Loucy (cell line): ENCODE measurements around the gene SLC13A1.
"Not testable (repeated sequence)": the region's sequence is repeated elsewhere in the genome, so short reads cannot be mapped to it uniquely, and the experiment has no call there.

Experiments used
- H2AFZ ChIP-seq: fragments of 200-600 bp; sonication (generic); 2 replicates; pipeline ENCODE4 v1.6.0; 2016; ENCODE audit warnings: antibody characterized with exemption, mild to moderate bottlenecking, low read length, moderate library complexity
- H3F3A ChIP-seq: fragments of 200-600 bp; 2 replicates; pipeline ENCODE4 v1.6.0; 2016; ENCODE audit warnings: antibody characterized with exemption, low read depth, mild to moderate bottlenecking
- H3K27me3 ChIP-seq: fragments of 200-600 bp; sonication (generic); 2 replicates; pipeline ENCODE4 v1.6.1; 2014; ENCODE audit warnings: low read length, mild to moderate bottlenecking; ENCODE audit not compliant: insufficient read depth, poor library complexity, severe bottlenecking
- H3K36me3 ChIP-seq: fragments of 200-600 bp; sonication (generic); 2 replicates; pipeline ENCODE4 v1.6.1; 2016; ENCODE audit warnings: low read length; ENCODE audit not compliant: insufficient read depth
- H3K4me1 ChIP-seq: fragments of 200-600 bp; sonication (generic); 2 replicates; pipeline ENCODE4 v1.5.1; 2014; ENCODE audit warnings: low read length, mild to moderate bottlenecking; ENCODE audit not compliant: insufficient read depth, poor library complexity, severe bottlenecking
- H3K4me2 ChIP-seq: fragments of 200-600 bp; sonication (generic); 2 replicates; pipeline ENCODE4 v1.6.0; 2014; ENCODE audit warnings: antibody characterized with exemption, low read length, low read depth, mild to moderate bottlenecking; ENCODE audit not compliant: poor library complexity, severe bottlenecking
- H3K4me3 ChIP-seq: fragments of 200-600 bp; sonication (generic); 2 replicates; pipeline ENCODE4 v1.5.1; 2014; ENCODE audit warnings: low read length, mild to moderate bottlenecking, mixed read lengths; ENCODE audit not compliant: poor library complexity, severe bottlenecking
- H3K79me2 ChIP-seq: fragments of 200-600 bp; sonication (generic); 2 replicates; pipeline ENCODE4 v1.6.1; 2014; ENCODE audit warnings: low read length; ENCODE audit not compliant: insufficient read depth
- H3K9ac ChIP-seq: fragments of 200-600 bp; sonication (generic); 2 replicates; pipeline ENCODE4 v1.6.0; 2014; ENCODE audit warnings: mild to moderate bottlenecking, low read depth, low read length, moderate library complexity; ENCODE audit not compliant: poor library complexity, severe bottlenecking
- H3K9me2 ChIP-seq: fragments of 200-600 bp; sonication (generic); replicated peaks from 2 replicates; pipeline ENCODE4 v1.6.1; 2016; ENCODE audit warnings: low read depth, low read length, mixed read lengths
- H3K9me3 ChIP-seq: fragments of 200-600 bp; sonication (generic); 2 replicates; pipeline ENCODE4 v1.6.1; 2014; ENCODE audit warnings: mild to moderate bottlenecking, antibody characterized with exemption, low read length, low read depth; ENCODE audit not compliant: insufficient read depth
- H4K20me1 ChIP-seq: fragments of 200-600 bp; sonication (generic); 2 replicates; pipeline ENCODE4 v1.6.0; 2014; ENCODE audit warnings: antibody characterized with exemption, low read length, mild to moderate bottlenecking; ENCODE audit not compliant: insufficient read depth, poor library complexity, severe bottlenecking
- EZH2phosphoT487 ChIP-seq: fragments of 200-600 bp; IDR thresholded peaks from 2 replicates; pipeline ENCODE4 v1.6.1; 2018; ENCODE audit warnings: antibody characterized with exemption, mild to moderate bottlenecking, moderate library complexity, borderline replicate concordance
- TF ChIP-seq, protein P1 (sequence below): fragments of 200-600 bp; sonication (generic); conservative IDR thresholded peaks from 2 replicates; pipeline ENCODE4 v1.5.1; 2014; ENCODE audit warnings: mild to moderate bottlenecking, antibody characterized with exemption, low read length

The SLC13A1 gene

DNA sequence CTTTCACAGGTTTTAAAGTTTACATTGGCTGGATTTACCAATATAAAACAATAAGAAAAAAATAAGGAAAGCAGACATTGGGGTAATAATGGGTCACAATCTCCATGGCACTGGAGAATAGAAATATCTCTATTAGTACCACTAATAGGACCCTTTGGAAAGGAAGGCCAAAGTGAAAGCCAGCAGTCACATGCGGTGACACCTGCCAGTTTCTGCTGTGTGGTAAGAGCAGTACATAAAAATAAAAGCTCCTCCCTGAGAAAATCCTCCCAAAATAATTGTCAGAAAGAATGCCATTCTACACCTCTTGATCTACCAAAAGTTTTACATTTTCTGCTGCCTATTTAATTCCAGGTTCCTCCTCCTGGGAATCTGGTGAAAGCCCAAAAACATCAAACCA, 30.4 kb upstream of the SLC13A1 start:
- no peak overlapping the region for H2AFZ ChIP-seq
- H3K9me2 ChIP-seq: no peaks in the 10 kb centered on the region
- H3K9me3 ChIP-seq: no peaks in the 10 kb centered on the region
- TF ChIP-seq, protein P1, sequence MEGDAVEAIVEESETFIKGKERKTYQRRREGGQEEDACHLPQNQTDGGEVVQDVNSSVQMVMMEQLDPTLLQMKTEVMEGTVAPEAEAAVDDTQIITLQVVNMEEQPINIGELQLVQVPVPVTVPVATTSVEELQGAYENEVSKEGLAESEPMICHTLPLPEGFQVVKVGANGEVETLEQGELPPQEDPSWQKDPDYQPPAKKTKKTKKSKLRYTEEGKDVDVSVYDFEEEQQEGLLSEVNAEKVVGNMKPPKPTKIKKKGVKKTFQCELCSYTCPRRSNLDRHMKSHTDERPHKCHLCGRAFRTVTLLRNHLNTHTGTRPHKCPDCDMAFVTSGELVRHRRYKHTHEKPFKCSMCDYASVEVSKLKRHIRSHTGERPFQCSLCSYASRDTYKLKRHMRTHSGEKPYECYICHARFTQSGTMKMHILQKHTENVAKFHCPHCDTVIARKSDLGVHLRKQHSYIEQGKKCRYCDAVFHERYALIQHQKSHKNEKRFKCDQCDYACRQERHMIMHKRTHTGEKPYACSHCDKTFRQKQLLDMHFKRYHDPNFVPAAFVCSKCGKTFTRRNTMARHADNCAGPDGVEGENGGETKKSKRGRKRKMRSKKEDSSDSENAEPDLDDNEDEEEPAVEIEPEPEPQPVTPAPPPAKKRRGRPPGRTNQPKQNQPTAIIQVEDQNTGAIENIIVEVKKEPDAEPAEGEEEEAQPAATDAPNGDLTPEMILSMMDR: no peak
- no peak for TF ChIP-seq EZH2phosphoT487
- H4K20me1 ChIP-seq: no peaks in the 10 kb centered on the region
- H3K4me3 ChIP-seq: no peak overlapping the region
- no peaks in the 10 kb centered on the region for H3K27me3 ChIP-seq
- H3K79me2 ChIP-seq: no peaks in the 10 kb centered on the region
- H3K9ac ChIP-seq: no peak overlapping the region
- H3K4me2 ChIP-seq: no peak overlapping the region
- H3F3A ChIP-seq: no peaks in the 10 kb centered on the region
- no peaks in the 10 kb centered on the region for H3K4me1 ChIP-seq
- no peaks in the 10 kb centered on the region for H3K36me3 ChIP-seq

DNA sequence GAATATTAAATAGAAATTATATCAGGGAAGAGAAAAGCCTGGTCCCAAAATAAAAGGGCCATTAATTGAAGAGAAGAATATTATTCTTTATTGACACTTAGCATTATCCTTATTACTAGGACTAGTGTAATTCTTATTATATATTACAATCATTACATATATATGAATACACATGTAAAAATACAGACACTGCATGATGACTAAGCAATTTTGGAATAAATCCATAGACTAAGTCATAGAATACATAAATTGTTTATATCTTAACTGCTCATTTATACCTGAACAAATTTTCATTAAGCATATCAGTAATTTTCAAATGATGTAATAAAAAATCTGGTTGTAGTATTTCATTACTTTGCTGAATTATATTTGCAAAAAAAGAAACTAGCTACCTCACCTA, 29.7 kb upstream of the SLC13A1 start:
- Histone ChIP-seq H2AFZ (no peak overlapping the region), H3K27me3 (no peaks in the 10 kb centered on the region), H3K9me2 (no peaks in the 10 kb centered on the region), H3K4me1 (no peaks in the 10 kb centered on the region), H3K36me3 (no peaks in the 10 kb centered on the region), H3K79me2 (no peaks in the 10 kb centered on the region), H3K9ac (no peak overlapping the region), H3K4me3 (no peak overlapping the region), H3K4me2 (no peak overlapping the region), H3K9me3 (no peaks in the 10 kb centered on the region), H3F3A (no peaks in the 10 kb centered on the region), H4K20me1 (no peaks in the 10 kb centered on the region)
- no peak for TF ChIP-seq EZH2phosphoT487
- TF ChIP-seq, protein P1: no peak

DNA sequence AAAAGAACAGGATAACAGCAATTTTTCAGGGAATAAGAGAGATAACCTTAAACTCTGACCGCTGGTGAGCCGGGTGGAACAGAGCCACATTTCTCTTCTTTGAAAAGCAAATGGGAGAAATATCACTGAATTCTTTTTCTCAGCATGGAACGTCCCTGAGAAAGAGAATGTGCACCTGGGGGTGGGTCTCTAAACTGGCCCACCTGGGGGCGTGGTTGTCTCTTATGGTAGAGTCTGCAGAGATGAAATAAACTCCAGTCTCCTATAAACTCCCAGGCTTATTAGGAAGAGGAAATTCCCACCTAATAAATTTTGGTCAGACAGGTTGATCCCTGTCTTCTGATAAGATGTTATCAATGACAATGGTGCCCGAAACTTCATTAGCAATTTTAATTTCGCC, 27.9 kb upstream of the SLC13A1 start:
- H3F3A ChIP-seq, H3K4me3 ChIP-seq, H3K4me2 ChIP-seq, H2AFZ ChIP-seq, H3K4me1 ChIP-seq, H3K27me3 ChIP-seq, H3K9me3 ChIP-seq, H3K79me2 ChIP-seq, H3K9ac ChIP-seq, H3K36me3 ChIP-seq, H4K20me1 ChIP-seq, H3K9me2 ChIP-seq: not testable (repeated sequence)

DNA sequence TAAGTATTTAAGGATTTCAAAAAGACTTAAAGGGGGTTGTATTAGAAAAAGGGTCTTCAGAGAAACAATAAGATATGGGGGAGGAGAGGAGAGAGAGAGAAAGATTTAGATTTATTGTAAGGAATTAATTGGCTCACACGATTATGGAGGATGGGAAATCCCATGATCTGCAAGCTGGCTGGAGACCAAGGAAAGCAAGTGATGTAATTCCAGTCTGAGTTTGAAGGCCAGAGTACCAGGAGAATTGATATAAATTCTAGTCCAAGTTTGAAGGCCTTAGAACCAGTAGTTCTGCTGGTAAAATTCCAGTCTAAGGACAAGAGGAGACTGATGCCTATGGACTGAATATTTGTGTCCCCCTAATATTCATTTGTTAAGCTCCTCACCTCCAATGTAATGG, 20.6 kb upstream of the SLC13A1 start:
- Histone ChIP-seq H3K9me2 (no peaks in the 10 kb centered on the region), H2AFZ (no peak overlapping the region), H3K4me3 (no peak overlapping the region), H3K4me2 (no peak overlapping the region), H3K36me3 (no peaks in the 10 kb centered on the region), H3K4me1 (no peaks in the 10 kb centered on the region), H4K20me1 (no peaks in the 10 kb centered on the region), H3K9ac (no peak overlapping the region), H3K79me2 (no peaks in the 10 kb centered on the region), H3K9me3 (no peaks in the 10 kb centered on the region; the same call in 1 of the 2 replicates), H3F3A (no peaks in the 10 kb centered on the region), H3K27me3 (no peaks in the 10 kb centered on the region)
- TF ChIP-seq, protein P1: no peak
- TF ChIP-seq EZH2phosphoT487: no peak
